Lung microvascular endothelial cell (primary cell): ENCODE results near the gene ACOX2. TPM values are rescaled to one million over a fixed set of nuclear protein-coding genes. Genes with fewer than 3 reads are reported as not detected.
"Not testable (repeated sequence)": the region's sequence is repeated elsewhere in the genome, so short reads cannot be mapped to it uniquely, and the experiment has no call there.

ENCODE experiments used
- DNase-seq, 2 donors: peaks; one replicate each; pipeline versions ENCODE4 v3.0.0 to v3.0.0-alpha.2; 2010; ENCODE audit warnings: low read depth in 2 of 2
- total RNA-seq: library from RNA; depleted of rRNA; stranded (reverse); fragments of >200 nt; gene quantifications from 2 replicates; pipeline ENCODE4 v1.2.1, GENCODE V29; 2014

ACOX2 gene
- total RNA-seq, 1 donor from 2014 or later: 0.60 TPM

GRCh38 chr3:58535531-58536500 lies 1.2 kb downstream of the ACOX2 start:
- peak in 1 of 2 donors; percentile 60 for DNase-seq

GRCh38 chr3:58534592-58535494 lies 2.1 kb downstream of the ACOX2 start:
- DNase-seq: no peak

GRCh38 chr3:58532794-58533220 lies 4.2 kb downstream of the ACOX2 start:
- DNase-seq: peak; percentile 68 to 73

- DNase-seq: peak; percentile 27 to 67
These were observed 5.0 kb downstream of the ACOX2 start for GRCh38 chr3:58531956-58532355.

- no peak for DNase-seq
These were observed 5.4 kb downstream of the ACOX2 start for GRCh38 chr3:58531555-58531954.

GRCh38 chr3:58530354-58530865 lies 6.6 kb downstream of the ACOX2 start:
- no peak for DNase-seq

- DNase-seq: peak in 1 of 2 donors; percentile 30
These were observed 7.3 kb downstream of the ACOX2 start for GRCh38 chr3:58529516-58530353.

- DNase-seq: peak; percentile 38 to 73
These were observed 8.4 kb downstream of the ACOX2 start for GRCh38 chr3:58528629-58529028.

- not testable (repeated sequence) for DNase-seq
These were observed 9.6 kb downstream of the ACOX2 start for GRCh38 chr3:58527440-58527839.

- DNase-seq: peak; percentile 32 to 89
These were observed 10.5 kb downstream of the ACOX2 start for GRCh38 chr3:58526515-58526957.

GRCh38 chr3:58524326-58524888 lies 12.6 kb downstream of the ACOX2 start:
- no peak for DNase-seq

- no peak for DNase-seq
These were observed 14.1 kb downstream of the ACOX2 start for GRCh38 chr3:58522759-58523425.

- peak in 1 of 2 donors; percentile 93 for DNase-seq
These were observed 14.9 kb downstream of the ACOX2 start for GRCh38 chr3:58521917-58522631.

- DNase-seq: no peak
These were observed 15.7 kb downstream of the ACOX2 start for GRCh38 chr3:58521336-58521670.

GRCh38 chr3:58520403-58521335 lies 16.3 kb downstream of the ACOX2 start:
- peak in 1 of 2 donors; percentile 81 for DNase-seq

- DNase-seq: no peak
These were observed 17.2 kb downstream of the ACOX2 start for GRCh38 chr3:58519668-58520402.

- DNase-seq: no peak
These were observed 18.6 kb downstream of the ACOX2 start for GRCh38 chr3:58518291-58518789.
